Cardiac muscle cell (in vitro differentiated cells and primary cell): Measurements from ENCODE around the gene ACTRT2. TPM values are rescaled to one million over a fixed set of nuclear protein-coding genes. Genes with fewer than 3 reads are reported as not detected.

Experiments
- DNase-seq, 2 donors: peaks; one replicate each; pipeline versions ENCODE4 v3.0.0 to v3.0.0-alpha.2; 2010 to 2017; ENCODE audit warnings: low read depth in 1 of 2, low spot score in 1 of 2
- H3K27ac ChIP-seq: fragments of 200-600 bp; sonication (generic); 2 replicates; pipeline ENCODE4 v1.5.1; 2016
- H3K27me3 ChIP-seq: fragments of 200-600 bp; sonication (generic); 2 replicates; pipeline ENCODE4 v1.6.0; 2016; ENCODE audit warnings: control low read depth
- H3K36me3 ChIP-seq: fragments of 200-600 bp; sonication (generic); 2 replicates; pipeline ENCODE4 v1.5.1; 2016; ENCODE audit warnings: control low read depth
- H3K4me1 ChIP-seq: fragments of 200-600 bp; sonication (generic); 2 replicates; pipeline ENCODE4 v1.8.1; 2017; ENCODE audit warnings: low read depth, mild to moderate bottlenecking, mixed run types
- H3K4me3 ChIP-seq: fragments of 200-600 bp; sonication (generic); 2 replicates; pipeline ENCODE4 v1.5.1; 2016; ENCODE audit warnings: mild to moderate bottlenecking
- H3K9me3 ChIP-seq: fragments of 200-600 bp; sonication (generic); 2 replicates; pipeline ENCODE4 v1.5.1; 2017; ENCODE audit warnings: low read depth, mild to moderate bottlenecking, control low read depth
- polyA plus RNA-seq: library from polyadenylated mRNA; unstranded; fragments of >200 nt; fragmentation: Nextera tagmentation; extraction: Ambion mirVana; gene quantifications from 2 replicates; pipeline ENCODE4 v1.2.1, GENCODE V29; 2016
- total RNA-seq: library from RNA; depleted of rRNA; stranded (reverse); fragments of >200 nt; gene quantifications from 2 replicates; pipeline ENCODE4 v1.2.3, GENCODE V29; 2016
- TF ChIP-seq, protein P1 (sequence below): IDR thresholded peaks from 2 replicates; pipeline ENCODE4 v1.5.1; 2012; ENCODE audit warnings: low read depth, mild to moderate bottlenecking, low read length

Gene ACTRT2
- total and polyA plus RNA-seq, 2 experiments from 2014 or later, result not detected

DNA sequence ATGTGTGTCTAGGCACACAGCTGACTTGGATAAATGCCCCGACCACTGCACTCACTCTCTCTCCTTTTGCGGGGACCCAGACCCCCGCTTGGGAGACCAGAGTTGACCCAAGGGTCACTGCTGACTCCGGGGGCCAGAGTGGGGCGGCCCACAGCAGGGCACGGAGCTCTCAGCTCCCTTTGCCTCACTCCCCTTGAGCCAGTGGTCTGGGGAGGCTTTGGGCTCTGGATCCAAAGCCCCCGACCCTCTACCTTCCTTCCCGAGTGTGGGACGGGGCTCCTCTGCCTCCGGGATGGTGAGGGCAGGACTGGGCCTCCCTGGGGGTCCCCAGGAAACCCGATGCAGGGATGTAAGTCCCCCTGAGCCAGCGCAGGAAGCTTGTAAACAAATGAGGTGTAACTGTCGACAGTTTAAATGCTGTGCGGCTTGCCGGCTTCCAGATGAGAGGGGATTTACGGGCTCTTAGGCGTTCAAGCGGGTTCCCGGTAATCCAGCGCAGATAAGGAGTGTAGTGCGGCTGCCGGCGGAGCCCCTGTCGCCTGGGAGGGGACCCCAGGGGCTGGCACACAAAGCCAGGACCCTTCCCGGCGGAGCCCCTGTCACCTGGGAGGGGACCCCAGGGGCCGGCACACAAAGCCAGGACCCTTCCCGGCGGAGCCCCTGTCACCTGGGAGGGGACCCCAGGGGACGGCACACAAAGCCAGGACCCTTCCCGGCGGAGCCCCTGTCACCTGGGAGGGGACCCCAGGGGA is 7.4 kb downstream of the ACTRT2 start:
- H3K4me1 ChIP-seq, result no peaks in the 10 kb centered on the region
- no peaks in the 10 kb centered on the region for H3K27me3 ChIP-seq
- no peaks in the 10 kb centered on the region for H3K9me3 ChIP-seq
- H3K36me3 ChIP-seq, result no peaks in the 10 kb centered on the region
- no peak overlapping the region for H3K27ac ChIP-seq
- no peak for DNase-seq
- H3K4me3 ChIP-seq, result no peak overlapping the region
- TF ChIP-seq, protein P1, sequence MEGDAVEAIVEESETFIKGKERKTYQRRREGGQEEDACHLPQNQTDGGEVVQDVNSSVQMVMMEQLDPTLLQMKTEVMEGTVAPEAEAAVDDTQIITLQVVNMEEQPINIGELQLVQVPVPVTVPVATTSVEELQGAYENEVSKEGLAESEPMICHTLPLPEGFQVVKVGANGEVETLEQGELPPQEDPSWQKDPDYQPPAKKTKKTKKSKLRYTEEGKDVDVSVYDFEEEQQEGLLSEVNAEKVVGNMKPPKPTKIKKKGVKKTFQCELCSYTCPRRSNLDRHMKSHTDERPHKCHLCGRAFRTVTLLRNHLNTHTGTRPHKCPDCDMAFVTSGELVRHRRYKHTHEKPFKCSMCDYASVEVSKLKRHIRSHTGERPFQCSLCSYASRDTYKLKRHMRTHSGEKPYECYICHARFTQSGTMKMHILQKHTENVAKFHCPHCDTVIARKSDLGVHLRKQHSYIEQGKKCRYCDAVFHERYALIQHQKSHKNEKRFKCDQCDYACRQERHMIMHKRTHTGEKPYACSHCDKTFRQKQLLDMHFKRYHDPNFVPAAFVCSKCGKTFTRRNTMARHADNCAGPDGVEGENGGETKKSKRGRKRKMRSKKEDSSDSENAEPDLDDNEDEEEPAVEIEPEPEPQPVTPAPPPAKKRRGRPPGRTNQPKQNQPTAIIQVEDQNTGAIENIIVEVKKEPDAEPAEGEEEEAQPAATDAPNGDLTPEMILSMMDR, result no peak

DNA sequence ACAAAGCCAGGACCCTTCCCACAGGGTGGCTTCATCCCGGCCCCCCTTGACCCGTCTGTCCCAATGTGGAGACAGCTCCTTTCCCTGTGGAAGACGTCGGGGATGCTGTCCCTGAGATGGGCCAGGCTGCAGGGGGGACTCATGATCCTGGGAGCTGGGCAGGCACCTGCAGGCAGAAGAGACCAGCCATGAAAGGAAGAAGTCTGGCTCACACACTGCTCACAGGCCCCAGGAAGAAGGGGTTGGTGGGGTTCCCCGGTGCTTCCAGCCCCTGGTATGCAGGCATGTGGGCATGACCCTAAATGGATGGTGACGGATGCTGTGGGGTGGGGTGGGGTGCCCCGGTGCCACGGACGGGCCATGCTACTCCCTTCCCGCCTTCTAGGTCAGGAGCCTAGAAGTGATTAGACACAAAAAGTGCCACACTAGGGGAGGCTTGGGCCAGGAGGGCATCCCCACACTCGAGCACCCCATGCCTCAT is 8.3 kb downstream of the ACTRT2 start:
- TF ChIP-seq, protein P1, result no peak
- no peaks in the 10 kb centered on the region for H3K27me3 ChIP-seq
- H3K9me3 ChIP-seq, result no peaks in the 10 kb centered on the region
- DNase-seq, result no peak
- H3K4me1 ChIP-seq, result no peaks in the 10 kb centered on the region
- no peak overlapping the region for H3K4me3 ChIP-seq
- H3K36me3 ChIP-seq, result no peaks in the 10 kb centered on the region
- no peak overlapping the region for H3K27ac ChIP-seq

DNA sequence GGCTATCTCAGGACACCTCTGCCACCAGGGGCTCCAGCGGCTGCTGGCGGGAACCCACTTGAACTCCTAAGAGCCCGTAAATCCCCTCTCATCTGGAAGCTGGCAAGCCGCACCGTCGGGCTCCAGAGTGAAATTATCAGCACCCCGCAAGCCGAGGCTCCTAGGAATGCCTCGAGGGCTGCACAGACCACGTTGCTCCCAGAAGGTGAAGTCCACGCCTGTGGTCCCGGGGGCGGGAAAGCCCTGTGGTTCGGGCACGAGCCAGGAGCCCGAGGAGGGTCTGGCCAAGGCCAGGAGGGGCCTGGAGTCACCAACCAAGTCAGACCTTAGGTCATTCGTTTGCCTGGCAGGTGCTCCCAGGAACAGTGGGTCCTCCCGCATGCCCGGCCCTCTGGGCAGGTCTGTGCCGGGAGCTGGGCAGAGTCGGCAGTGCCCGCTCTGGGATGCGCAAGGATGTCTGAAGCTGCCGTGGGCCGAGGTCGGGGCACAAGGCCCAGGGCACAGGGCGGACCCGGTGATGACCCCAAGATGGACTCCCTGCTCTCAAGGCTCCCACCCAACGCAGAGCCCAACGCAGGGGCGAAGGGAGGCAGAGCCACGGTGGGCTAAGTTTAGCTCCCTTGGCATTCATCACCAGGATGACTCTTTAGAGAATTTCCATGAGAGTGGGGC is 8.9 kb downstream of the ACTRT2 start:
- no peak for DNase-seq
- TF ChIP-seq, protein P1, result no peak
- no peak overlapping the region for H3K27ac ChIP-seq
- no peaks in the 10 kb centered on the region for H3K9me3 ChIP-seq
- no peaks in the 10 kb centered on the region for H3K36me3 ChIP-seq
- no peak overlapping the region for H3K4me3 ChIP-seq
- no peaks in the 10 kb centered on the region for H3K27me3 ChIP-seq
- no peaks in the 10 kb centered on the region for H3K4me1 ChIP-seq

DNA sequence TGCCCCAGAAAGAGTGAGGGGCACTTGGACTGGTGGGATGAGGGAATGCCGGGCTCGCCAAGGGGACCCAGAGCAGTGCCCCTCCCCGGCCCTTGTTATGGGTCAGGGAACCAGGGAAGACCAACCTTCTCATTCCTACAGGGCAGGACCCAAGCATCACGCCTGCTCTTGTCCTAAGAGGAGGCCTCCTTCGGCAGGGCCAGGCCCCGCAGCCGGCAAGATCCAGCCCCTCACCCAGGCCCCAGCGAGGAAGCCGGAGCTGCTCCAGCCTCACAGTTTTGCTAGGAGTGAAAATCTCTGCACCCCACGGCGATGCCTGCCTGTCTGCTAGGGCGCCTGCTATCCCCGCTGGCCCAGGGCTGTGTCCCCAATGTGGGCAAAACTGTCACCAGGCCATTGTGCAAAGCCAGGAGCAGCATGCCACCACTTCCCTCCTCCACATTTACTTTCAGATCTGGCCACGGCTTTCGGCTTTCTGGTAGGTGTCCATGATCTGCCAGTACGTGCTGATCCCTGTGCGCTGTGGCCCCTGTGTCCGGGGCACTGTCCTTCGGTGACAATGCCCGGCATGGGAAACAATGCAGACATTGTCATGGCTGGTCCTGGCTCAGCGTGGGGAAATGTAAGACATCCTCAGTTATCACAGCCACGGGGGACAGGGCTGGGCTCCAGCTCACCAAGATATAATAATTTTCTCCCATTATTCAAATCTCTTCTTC is 9.6 kb downstream of the ACTRT2 start:
- TF ChIP-seq, protein P1, result no peak
- H3K27me3 ChIP-seq, result no peaks in the 10 kb centered on the region
- H3K4me1 ChIP-seq, result no peaks in the 10 kb centered on the region
- H3K27ac ChIP-seq, result no peak overlapping the region
- no peak for DNase-seq
- H3K4me3 ChIP-seq, result no peak overlapping the region
- no peaks in the 10 kb centered on the region for H3K9me3 ChIP-seq
- H3K36me3 ChIP-seq, result no peaks in the 10 kb centered on the region

DNA sequence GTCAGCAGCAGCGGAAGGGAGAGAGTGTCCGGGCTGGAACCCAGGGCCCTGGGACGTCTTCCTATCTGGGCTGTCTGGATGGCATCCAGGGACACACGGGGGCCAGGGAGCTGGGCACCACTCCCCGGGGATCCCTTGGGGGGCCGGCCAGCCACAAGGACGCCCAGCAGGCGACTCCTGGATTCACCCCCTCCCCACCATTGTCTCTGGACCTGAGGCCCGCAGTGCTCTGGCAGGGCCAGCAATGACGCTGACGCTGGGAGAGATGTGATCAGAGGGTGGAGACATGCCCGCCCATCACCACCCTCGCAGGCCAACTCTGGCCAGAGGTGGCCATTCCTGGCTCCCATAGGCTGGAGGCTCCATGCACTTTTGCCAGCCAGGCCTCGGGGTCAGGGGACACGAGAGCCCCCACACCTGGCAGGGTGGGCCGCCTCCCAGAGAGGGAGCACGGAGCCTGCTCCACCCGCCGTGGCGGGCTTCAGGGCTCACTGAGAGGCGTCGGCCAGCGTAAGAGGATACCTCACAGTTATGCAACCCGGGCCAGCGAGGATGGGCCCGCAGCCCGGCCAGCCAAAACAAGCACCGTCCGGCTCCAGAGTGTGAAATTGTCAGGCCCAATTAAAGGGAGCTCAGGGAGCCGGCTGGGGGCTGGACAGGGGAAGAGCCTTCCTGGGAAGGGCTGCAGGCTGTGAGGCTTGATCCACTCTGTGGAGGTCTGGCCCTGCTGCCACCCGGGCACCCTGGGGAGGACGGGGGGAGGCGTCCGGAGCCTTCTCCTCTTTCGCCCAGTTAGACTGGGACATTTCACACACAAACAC is 10.3 kb downstream of the ACTRT2 start:
- Histone ChIP-seq H3K4me1 (no peaks in the 10 kb centered on the region), H3K4me3 (no peak overlapping the region), H3K9me3 (no peaks in the 10 kb centered on the region), H3K36me3 (no peaks in the 10 kb centered on the region), H3K27ac (no peak overlapping the region), H3K27me3 (no peaks in the 10 kb centered on the region)
- no peak for DNase-seq
- TF ChIP-seq, protein P1, result no peak
